ENCODE data around the gene EPHA6.
"Not testable (repeated sequence)": the region's sequence is repeated elsewhere in the genome, so short reads cannot be mapped to it uniquely, and the experiment has no call there.

EPHA6 gene

GRCh38 chr3:97189835-97190234 lies 375.4 kb downstream of the EPHA6 start:
- DNase-seq = no peak

- DNase-seq = no peak
These were observed 382.7 kb downstream of the EPHA6 start for GRCh38 chr3:97197083-97197482.

- no peak for DNase-seq
These were observed 383.4 kb downstream of the EPHA6 start for GRCh38 chr3:97197830-97198229.

GRCh38 chr3:97200387-97200786 lies 386.0 kb downstream of the EPHA6 start:
- DNase-seq = no peak

GRCh38 chr3:97201814-97202213 lies 387.4 kb downstream of the EPHA6 start:
- no peak for DNase-seq

- no peak for DNase-seq
These were observed 414.6 kb downstream of the EPHA6 start for GRCh38 chr3:97228966-97229365.

GRCh38 chr3:97230486-97230885 lies 416.1 kb downstream of the EPHA6 start:
- no peak for DNase-seq

GRCh38 chr3:97232393-97233034 lies 418.1 kb downstream of the EPHA6 start:
- DNase-seq = peak; percentile 7 to 49 (median 44)

- DNase-seq = no peak
These were observed 420.8 kb downstream of the EPHA6 start for GRCh38 chr3:97235179-97235578.

- no peak for DNase-seq
These were observed 421.4 kb downstream of the EPHA6 start for GRCh38 chr3:97235611-97236315.

GRCh38 chr3:97241417-97241816 lies 427.0 kb downstream of the EPHA6 start:
- DNase-seq = no peak

GRCh38 chr3:97245201-97245910 lies 431.0 kb downstream of the EPHA6 start:
- no peak for DNase-seq

- DNase-seq = no peak
These were observed 441.7 kb downstream of the EPHA6 start for GRCh38 chr3:97256060-97256459.

GRCh38 chr3:97257942-97258697 lies 443.7 kb downstream of the EPHA6 start:
- peak in 1 of 3 experiments; percentile 32 for DNase-seq

GRCh38 chr3:97259263-97259662 lies 444.9 kb downstream of the EPHA6 start:
- DNase-seq = no peak

GRCh38 chr3:97264180-97264579 lies 449.8 kb downstream of the EPHA6 start:
- no peak for DNase-seq

- DNase-seq = no peak
These were observed 451.0 kb downstream of the EPHA6 start for GRCh38 chr3:97265237-97266005.

GRCh38 chr3:97269202-97269601 lies 454.8 kb downstream of the EPHA6 start:
- DNase-seq = no peak

GRCh38 chr3:97276879-97277550 lies 462.6 kb downstream of the EPHA6 start:
- not testable (repeated sequence) for DNase-seq

- no peak for DNase-seq
These were observed 463.3 kb downstream of the EPHA6 start for GRCh38 chr3:97277708-97278107.

GRCh38 chr3:97278506-97278905 lies 464.1 kb downstream of the EPHA6 start:
- peak in 2 of 3 experiments; percentile 1 to 37 for DNase-seq

GRCh38 chr3:97291901-97292300 lies 477.5 kb downstream of the EPHA6 start:
- DNase-seq = peak in 2 of 3 experiments; percentile 79 to 91
